Inflammatory macrophage (primary cell): Measurements from ENCODE around the gene CDK5RAP2.
"Not testable (repeated sequence)": the region's sequence is repeated elsewhere in the genome, so short reads cannot be mapped to it uniquely, and the experiment has no call there.

Experiments
- DNase-seq, 2 donors: peaks; one replicate each; pipeline ENCODE4 v3.0.0-alpha.2; 2020 to 2022

CDK5RAP2 gene

GRCh38 chr9:120510816-120511215 is 69.2 kb downstream of the CDK5RAP2 start:
- no peak for DNase-seq

DNA sequence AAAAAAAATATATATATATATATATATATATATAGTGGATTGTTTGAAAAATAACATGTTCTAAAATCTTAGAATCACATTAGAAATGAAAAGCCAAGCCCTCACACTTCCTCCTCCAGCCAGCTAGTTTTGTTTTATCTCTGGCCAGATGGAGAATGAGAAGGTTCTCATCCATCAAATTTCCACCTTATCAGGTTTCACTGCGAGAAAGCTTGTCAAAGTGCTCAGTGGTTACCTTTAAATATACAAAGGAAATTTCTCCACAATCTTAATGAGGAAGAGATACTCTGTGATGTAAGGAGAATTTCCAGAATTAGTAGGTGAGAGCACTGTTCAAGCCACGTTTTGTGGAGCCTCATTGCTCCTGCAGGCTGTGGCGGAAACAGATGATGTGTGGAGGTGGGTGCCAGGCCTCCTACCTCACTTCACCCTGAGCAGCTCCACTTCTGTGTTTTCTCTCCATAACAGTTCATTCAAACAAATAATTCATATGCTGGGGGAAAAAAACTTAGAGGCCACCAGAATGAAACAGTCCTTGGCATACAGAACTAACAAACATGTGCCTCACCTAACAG is 71.9 kb downstream of the CDK5RAP2 start:
- no peak for DNase-seq

GRCh38 chr9:120505186-120505585 is 74.8 kb downstream of the CDK5RAP2 start:
- DNase-seq, result no peak

- DNase-seq, result no peak
Observed at GRCh38 chr9:120500733-120501132, 79.2 kb downstream of the CDK5RAP2 start.

DNA sequence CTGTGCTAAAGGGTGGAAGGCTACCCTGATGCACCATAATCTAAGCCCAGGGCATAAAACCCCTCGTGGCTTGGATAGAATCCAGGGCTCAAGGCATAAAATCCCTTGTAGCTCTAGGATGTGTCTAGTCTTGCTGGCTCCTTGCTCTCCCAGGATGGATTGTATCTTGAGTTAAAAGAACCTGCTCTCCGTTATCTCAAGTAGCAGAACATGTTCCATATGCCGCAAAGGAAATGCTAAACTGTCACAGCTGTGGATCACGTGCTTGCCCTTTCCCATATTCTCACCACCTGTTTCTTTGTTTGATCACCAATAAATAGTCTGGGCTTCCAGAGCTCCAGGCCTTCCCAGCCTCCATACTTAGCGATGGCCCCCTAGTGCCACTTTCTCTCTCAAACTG is 82.1 kb downstream of the CDK5RAP2 start:
- DNase-seq, result not testable (repeated sequence)

DNA sequence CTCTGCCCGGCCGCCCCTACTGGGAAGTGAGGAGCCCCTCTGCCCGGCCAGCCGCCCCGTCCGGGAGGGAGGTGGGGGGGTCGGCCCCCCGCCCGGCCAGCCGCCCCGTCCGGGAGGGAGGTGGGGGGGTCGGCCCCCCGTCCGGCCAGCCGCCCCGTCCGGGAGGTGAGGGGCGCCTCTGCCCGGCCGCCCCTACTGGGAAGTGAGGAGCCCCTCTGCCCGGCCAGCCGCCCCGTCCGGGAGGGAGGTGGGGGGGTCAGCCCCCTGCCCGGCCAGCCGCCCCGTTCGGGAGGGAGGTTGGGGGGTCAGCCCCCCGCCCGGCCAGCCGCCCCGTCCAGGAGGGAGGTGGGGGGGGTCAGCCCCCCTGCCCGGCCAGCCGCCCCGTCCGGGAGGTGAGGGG is 83.5 kb downstream of the CDK5RAP2 start:
- DNase-seq, result not testable (repeated sequence)

DNA sequence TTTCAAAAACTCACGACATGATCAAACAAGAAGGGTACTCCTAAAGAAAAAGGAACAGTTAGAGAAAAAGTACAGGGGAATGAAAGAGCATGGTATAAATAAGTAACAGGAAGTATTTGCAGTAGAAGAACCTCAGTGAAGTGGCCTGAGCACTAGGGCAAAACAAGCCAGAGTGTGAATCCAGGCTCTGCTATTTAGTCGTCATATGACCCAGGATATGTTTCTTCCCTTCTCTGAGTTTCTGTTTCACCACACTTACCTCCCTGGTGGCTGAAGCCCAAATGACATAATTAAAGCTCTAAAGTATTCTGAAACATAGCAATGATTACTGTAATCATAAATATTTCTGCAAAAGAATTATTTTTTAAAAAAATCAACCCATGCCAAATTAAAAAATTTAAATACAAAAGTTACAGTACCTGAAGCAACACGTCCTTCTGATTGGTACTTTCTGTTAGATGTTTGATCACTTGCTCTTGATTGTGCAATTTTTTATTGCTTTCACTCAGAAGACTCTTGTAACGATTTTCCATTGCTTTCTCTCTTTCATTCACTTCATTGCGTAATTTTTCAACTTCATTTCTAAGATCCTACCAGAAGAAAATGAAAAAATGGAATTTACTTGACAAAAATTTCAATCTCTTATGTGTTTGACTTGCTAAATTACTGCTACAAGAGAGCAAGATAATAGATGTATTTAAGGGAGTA is 88.9 kb downstream of the CDK5RAP2 start:
- peak; percentile 72 to 82 for DNase-seq

GRCh38 chr9:120486835-120487234 is 93.1 kb downstream of the CDK5RAP2 start:
- DNase-seq, result no peak

DNA sequence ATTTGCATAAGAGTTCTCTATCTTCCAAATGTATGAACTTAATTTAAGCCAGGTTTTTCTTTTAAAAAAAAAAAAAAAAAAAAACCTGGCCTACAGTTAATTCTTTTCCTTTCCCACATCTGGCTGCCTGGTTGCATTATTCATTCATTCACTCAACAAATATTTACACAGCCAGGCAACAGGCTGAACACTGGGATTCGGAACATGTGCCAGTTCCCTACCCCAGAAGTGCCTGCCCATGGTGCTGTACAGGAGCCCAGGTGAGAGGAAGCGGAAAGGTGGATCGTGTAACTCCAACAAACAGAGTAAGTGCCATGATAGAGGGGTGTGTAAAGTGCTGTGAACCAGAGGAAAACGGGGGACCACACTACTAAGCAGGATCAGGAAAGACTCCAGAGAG is 93.6 kb downstream of the CDK5RAP2 start:
- DNase-seq, result no peak

- no peak for DNase-seq
Observed at GRCh38 chr9:120485788-120486187, 94.2 kb downstream of the CDK5RAP2 start.

- DNase-seq, result no peak
Observed at GRCh38 chr9:120484162-120484561, 95.8 kb downstream of the CDK5RAP2 start.

GRCh38 chr9:120482424-120483186 is 97.4 kb downstream of the CDK5RAP2 start:
- DNase-seq, result no peak

GRCh38 chr9:120481846-120482245 is 98.1 kb downstream of the CDK5RAP2 start:
- peak; percentile 79 to 90 for DNase-seq

- peak; percentile 19 to 23 for DNase-seq
Observed at GRCh38 chr9:120481248-120481647, 98.7 kb downstream of the CDK5RAP2 start.

- peak in 1 of 2 donors; percentile 33 for DNase-seq
Observed at GRCh38 chr9:120480707-120481106, 99.3 kb downstream of the CDK5RAP2 start.

- peak; percentile 55 to 71 for DNase-seq
Observed at GRCh38 chr9:120478208-120478607, 101.8 kb downstream of the CDK5RAP2 start.

GRCh38 chr9:120477534-120478001 is 102.4 kb downstream of the CDK5RAP2 start:
- DNase-seq, result peak; percentile 40 to 59

- DNase-seq, result peak in 1 of 2 donors; percentile 24
Observed at GRCh38 chr9:120475341-120475740, 104.6 kb downstream of the CDK5RAP2 start.

DNA sequence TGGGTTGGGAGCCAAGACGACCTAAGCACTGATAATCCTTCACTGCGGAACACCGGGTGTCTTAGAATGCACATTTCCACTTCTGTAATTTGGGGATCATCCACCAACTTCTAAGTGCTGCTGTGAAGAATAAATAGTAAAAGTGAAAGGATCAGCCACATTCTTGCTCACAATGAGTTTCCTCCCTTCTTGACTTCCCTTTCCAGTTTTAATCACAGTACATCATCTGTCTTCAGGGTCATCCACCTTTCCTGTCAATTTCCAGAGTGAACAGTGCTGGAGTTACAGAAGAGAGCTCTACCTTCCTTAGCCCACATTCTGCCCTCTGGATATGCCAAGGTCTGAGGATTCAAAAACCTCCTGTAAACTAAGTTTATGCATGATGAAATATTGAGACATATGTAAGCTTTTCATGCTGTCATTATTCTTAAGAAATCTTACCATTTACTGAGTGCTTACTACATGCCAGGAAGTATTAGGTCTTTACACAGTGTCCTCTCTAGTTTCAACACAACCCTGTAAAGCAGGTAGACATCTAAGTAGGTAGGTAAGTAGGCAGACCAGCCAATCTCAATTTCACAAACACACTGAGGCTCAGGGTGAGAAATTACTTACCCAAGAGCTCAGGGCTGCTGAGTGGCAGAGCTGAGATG is 105.2 kb downstream of the CDK5RAP2 start:
- peak; percentile 40 to 63 for DNase-seq

DNA sequence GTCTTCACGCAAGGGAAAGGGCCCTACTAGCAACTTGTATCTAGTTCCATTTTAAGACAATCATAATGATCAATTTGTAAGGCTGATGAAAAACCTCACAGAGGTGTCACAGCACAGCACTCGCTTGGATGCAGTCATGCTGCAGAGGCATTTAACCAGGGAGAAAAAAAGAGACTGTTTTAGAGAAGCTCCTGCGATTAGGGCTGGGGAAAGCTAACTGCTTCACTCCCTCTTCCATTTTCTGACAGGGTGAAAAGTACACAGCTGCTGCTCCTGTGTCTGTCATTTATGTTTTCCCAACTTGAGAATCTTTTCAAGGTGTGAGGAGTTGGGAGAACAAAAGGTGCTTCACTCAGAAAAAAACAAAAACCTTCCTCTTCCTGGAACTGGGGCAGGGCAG is 106.4 kb downstream of the CDK5RAP2 start:
- no peak for DNase-seq

- no peak for DNase-seq
Observed at GRCh38 chr9:120465685-120466407, 114.1 kb downstream of the CDK5RAP2 start.

DNA sequence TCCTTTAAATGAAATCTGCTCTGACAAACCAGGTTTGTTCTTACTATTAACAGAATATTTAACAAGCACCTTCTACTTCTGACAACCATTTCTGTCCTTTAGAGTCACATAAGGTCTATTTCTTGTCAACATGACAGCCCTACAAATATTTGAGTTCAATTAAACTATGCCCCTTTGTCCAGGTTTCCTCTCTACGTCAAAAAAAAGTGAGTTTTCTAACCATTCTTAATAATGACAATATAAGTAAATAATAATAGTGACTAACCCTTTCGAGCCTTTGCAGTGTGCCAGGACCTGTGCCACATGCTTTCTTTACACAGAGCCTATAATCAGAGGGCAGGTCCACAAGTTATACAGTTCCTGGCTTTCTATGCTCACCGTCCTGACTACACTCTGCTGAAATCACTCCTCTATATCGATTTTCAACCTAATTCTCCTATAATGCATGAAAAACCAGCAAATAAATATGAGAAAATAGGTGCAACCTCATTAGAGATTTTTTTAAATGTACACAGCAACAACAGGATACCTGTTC is 115.0 kb downstream of the CDK5RAP2 start:
- no peak for DNase-seq
